ENCODE measurements around the gene CCDC66. TPM values are rescaled to one million over a fixed set of nuclear protein-coding genes. Genes with fewer than 3 reads are reported as not detected.
"Not testable (repeated sequence)": the region's sequence is repeated elsewhere in the genome, so short reads cannot be mapped to it uniquely, and the experiment has no call there.

CCDC66 gene
- 1 to 10 TPM; 4.0 to 7.8 (median 6.2) TPM for polyA plus RNA-seq

DNA sequence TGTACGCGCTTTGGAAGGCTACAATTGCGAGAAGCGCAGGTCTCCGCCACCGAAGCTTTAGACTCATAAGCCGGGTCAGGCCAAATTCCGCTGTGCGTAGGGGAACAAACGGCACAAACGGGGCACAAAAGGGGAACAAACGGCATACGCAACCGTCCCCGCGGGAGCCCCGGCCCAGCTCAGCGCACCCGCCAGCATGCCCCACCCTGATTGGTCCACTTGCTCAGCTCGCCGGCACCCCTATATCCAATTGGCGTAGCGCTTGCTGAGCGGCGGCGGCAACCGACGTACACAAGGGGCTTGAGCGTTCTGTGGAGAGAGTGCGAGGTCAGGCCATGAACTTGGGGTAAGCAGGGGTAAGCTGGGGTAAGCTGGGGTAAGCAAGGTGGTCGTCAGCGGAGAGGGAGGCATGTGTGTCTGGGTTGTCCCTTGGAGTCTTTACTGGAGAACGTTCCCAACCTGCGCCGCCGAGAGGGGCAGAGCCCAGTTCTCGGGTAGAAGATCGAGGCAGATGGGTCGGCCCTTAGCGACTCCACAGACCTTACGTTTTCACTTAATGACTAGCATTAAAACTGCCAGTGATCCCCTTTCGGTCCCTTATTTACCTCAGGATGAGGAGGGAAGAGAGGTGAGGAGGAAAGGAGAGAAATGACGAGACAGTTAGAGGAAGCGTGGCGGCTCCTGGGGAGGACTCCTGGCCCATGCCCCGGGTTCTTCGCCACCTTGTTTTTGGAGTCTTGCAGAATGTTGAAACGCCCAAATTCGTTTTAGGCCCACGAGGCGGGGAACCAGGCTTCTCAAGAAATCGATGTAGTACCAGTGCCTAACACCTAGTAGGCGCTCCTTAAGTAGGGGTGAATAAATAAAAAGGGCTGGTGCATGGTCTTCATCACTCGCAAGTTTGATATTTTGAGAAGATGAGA is at the start of gene CCDC66:
Gene CCDC66 (plus strand): TSS at position 268 of the 923 bp plus-strand sequence. CDS start 68 bp downstream, at position 336.
- 0 to 1% (median 0%) methylated on average over 52 to 54 of the region's 54 CpGs for WGBS, 3 donors
- peak within 1 kb of the TSS; percentile 17 for H3K27ac ChIP-seq (ENCODE audit: low read depth, low read length)

DNA sequence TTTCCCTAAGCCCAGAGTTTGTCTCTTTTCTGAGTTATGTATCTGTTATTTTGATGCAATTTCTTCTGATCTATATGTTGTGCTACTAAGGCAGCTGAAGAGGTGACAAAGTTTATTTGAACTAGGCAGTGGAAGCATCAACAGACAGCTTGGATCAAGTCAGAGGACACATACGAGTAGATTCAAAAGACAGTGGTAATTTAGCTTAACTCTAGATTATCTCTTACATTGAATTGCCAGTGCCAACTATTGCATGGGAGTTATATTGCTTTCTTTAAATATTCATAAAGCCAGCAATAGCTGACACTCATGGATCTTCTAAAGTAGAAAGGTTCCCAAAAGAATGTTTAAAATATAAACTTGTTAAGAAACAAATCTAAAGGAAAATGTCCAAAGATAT is 37.3 kb upstream of the CCDC66 start:
- H3K27ac ChIP-seq (ENCODE audit: low read depth, low read length): no peak overlapping the region
- 42 to 59% (median 57%) methylated on average over 1 of the region's 1 CpG for WGBS, 3 donors

DNA sequence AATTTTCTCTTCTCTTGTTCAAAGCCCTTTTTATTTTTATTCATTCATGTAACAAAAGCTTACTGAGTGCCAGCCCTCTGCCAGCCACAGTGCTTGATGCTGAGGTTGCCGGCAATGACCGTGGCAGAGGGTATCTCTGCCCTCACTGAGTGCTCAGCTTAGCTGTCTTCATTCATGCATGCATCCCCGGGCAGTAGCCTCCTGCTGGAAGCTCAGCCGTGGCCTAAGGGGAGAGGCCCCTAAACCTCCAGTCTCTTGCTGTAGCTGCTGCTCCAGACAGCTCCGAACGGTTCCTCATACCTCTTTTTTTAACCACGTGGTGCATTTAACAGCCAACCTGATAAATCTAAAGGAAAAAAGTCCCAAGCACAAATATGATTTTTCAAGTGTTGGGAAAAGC is 34.6 kb upstream of the CCDC66 start:
- H3K27ac ChIP-seq (ENCODE audit: low read depth, low read length): no peak overlapping the region
- 48 to 55% (median 48%) methylated on average over 7 of the region's 7 CpGs for WGBS, 3 donors

DNA sequence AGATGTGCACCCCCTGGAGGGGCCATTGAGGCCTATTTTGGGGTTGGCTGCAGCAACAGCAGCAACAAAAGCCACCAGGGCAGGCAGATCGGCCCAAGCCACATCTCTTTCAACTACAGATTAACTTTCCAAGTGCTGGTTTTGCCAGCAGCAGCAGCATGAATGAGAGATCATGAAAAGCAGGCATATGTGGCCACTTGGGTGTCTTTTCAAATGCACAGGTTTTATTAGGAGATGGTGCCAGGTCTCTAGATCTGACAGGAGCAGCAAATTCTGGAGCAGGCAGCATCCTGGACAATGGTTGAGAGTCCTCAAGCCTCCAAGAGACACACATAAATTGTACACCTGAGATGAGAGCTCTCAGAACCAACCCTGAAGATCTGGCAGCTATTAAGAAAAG is 31.7 kb upstream of the CCDC66 start:
- 36 to 65% (median 52%) methylated on average over 1 of the region's 1 CpG for WGBS, 3 donors
- no peak overlapping the region for H3K27ac ChIP-seq (ENCODE audit: low read depth, low read length)

DNA sequence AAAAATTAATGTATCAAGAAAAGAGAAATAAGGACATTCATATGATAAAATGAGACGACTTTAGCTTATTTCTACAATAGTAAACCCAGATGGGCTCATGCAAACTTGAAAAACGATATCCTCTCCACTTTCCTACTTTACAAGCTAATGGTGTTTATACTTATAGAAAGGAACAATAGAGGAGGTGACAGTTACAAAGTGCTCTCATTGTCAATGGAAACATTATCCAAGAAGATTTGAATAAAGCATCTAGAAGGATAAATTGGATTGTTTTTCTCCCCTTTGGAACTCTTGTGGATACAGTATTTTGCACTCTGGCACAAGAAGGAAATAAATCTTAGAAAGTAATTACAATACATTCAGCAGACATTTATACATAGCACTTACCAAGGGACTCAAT is 20.2 kb upstream of the CCDC66 start:
- no peak overlapping the region for H3K27ac ChIP-seq (ENCODE audit: low read depth, low read length)
- 35 to 50% (median 45%) methylated on average over 2 of the region's 2 CpGs for WGBS, 3 donors

DNA sequence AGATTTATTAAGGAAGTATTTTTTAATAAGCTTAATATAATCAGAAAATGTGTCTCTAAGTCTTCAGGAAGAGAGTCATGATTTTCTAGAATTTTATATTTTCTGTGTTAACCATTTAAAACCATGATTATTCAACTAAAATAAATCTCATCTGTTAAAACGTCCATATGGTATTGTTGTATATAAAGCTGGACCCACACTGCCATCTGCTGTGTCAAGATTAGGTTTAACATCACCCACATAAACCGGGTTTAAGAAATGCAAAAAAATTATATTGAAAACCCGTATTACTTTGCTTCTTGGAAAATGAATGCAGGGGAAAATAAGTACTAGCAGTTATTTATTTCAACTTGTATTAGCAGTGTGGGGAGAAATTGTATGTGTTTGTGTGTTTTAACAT is 9.5 kb upstream of the CCDC66 start:
- no peak overlapping the region for H3K27ac ChIP-seq (ENCODE audit: low read depth, low read length)
- WGBS, 3 donors: 21 to 40% (median 26%) methylated on average over 3 of the region's 3 CpGs

DNA sequence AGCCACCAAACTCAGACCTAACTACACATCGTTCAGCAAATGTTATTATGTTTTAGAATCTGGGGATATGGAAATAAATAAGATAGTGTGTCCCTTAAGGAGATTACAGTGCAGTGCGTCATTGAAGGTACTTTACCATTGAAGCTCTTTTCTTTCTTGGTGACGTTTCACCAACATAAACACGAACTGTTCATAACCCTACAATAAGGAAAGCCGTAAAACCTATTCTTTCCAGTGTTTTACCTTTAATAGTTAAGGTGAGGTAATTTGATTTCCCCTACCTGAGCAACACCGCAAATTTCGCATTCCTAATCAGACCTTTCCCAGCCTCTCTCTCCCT is 826 bp downstream of the CCDC66 start:
- H3K27ac ChIP-seq (ENCODE audit: low read depth, low read length): no peak overlapping the region
- 9 to 28% (median 21%) methylated on average over 7 of the region's 7 CpGs for WGBS, 3 donors

DNA sequence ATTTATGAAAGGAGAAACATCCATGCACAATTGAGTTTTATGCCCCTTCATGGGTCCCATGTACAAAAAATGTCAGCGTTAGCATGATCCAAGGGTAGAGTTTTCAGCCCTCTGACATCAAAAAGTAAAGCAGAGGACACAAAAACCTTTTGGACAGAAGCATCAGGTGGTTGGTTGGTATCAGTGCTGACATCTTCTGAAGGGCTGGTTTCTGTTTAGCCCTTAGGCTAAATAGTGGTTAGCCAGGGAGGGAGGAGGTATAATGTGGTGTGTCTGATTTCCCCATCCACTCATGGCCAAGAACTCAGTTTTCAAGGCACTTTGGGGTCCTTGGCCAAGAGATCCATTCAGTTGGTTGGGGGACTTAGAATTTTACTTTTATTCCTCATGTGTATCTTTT is 16.5 kb downstream of the CCDC66 start:
- H3K27ac ChIP-seq (ENCODE audit: low read depth, low read length): no peak overlapping the region
- WGBS, 3 donors: 96 to 100% (median 100%) methylated on average over 1 of the region's 1 CpG

DNA sequence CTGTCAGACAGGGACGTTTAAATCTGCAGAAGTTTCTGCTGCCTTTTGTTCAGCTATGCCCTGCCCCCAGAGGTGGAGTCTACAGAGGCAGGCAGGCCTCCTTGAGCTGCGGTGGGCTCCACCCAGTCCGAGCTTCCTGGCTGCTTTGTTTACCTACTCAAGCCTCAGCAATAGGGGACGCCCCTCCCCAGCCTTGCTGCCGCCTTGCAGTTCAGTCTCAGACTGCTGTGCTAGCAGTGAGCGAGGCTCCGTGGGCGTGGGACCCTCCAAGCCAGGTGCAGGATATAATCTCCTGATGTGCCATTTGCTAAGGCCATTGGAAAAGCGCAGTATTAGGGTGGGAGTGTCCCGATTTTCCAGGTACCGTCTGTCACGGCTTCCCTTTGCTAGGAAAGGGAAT is 25.0 kb downstream of the CCDC66 start:
- WGBS, 3 donors: 97 to 100% (median 100%) methylated on average over 9 to 12 of the region's 12 CpGs

DNA sequence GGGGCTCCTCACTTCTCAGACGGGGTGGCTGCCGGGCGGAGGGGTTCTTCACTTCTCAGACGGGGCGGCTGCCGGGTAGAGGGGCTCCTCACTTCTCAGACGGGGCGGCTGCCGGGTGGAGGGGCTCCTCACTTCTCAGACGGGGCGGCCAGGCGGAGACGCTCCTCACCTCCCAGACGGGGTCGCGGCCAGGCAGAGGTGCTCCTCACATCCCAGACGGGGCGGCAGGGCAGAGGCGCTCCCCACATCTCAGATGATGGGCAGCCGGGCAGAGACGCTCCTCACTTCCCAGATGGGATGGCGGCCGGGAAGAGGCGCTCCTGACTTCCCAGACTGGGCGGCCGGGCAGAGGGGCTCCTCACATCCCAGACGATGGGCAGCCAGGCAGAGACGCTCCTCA is 27.3 kb downstream of the CCDC66 start:
- whole genome bisulfite sequencing, 3 donors: 91 to 97% (median 94%) methylated on average over 16 to 28 of the region's 28 CpGs

More for the DNA sequence above, 25.0 kb downstream of the CCDC66 start:
- not testable (repeated sequence) for H3K27ac ChIP-seq (ENCODE audit: low read depth, low read length)

DNA sequence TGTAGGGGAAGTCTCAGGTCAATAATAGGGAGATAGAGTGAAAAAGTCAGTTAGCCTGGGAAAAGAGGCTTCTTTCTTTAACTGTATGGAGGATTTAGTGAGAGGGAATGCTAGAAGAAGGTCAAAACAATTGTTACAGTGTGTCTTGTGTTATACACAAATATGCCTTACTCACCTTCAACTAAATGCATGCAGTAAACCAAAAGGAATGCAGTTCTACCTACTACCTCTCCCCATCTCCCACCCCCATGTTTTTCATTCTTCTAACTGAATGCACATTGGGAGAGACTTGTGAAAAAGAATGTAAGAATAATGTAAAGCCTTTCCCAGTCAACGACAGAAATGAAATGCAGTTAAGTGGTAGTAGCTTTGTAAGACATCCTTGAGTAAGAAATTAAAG is 33.8 kb downstream of the CCDC66 start:
- 48 to 55% (median 52%) methylated on average over 1 of the region's 1 CpG for WGBS, 3 donors
- H3K27ac ChIP-seq (ENCODE audit: low read depth, low read length): no peak overlapping the region

More for the DNA sequence above, 27.3 kb downstream of the CCDC66 start:
- H3K27ac ChIP-seq (ENCODE audit: low read depth, low read length): not testable (repeated sequence)

DNA sequence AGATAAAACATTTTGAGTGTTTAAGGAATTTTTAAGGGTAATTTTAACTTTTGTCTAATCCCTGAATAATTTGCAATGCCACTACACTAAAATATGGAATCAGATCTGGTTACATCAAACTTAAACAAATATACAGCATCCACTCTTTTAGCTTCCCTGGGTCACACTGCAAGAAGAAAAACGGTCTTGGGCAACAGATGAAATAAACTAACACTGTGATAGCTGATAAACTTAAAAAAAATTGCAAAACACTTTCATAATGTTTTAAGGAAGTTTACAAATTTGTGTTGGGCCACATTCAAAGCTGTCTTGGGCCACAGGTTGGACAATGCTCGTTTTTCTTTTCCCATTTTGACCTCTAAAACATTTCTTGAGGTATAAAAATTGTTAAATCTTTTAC is 34.3 kb downstream of the CCDC66 start:
- WGBS, 3 donors: 27 to 40% (median 28%) methylated on average over 2 of the region's 2 CpGs
- no peak overlapping the region for H3K27ac ChIP-seq (ENCODE audit: low read depth, low read length)

DNA sequence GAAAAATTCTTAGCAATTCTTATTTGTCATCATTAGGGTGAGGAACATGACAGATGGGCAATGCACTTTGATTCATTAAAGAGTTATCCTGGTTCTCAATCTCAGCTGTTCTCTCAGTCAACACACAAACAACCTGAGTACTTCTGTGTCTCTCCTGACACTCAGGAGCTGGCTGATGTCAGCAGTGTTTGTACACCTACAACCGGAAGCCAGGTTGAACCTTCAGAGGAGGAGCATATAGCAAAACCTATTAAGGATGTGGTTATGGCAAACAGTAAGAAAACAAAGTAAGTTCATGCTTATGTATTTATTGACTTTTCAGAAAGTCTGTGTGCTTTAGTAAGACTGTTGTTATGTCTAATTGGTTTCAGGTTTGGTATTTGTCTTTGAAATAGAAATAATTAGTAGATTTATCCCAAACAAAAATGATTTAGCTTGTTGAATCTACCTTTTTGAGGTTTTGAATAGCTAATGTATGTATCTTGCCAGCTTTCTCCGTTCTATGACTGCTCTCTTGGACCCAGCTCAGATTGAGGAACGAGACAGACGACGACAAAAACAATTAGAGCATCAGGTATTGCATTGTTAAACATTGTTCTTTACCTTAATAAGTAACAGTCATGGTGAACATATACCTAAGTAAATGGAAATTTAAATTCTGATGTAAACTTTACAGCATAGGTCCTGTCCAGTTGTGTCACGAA is 36.6 kb downstream of the CCDC66 start:
- 77 to 94% (median 83%) methylated on average over 6 of the region's 6 CpGs for WGBS, 3 donors

DNA sequence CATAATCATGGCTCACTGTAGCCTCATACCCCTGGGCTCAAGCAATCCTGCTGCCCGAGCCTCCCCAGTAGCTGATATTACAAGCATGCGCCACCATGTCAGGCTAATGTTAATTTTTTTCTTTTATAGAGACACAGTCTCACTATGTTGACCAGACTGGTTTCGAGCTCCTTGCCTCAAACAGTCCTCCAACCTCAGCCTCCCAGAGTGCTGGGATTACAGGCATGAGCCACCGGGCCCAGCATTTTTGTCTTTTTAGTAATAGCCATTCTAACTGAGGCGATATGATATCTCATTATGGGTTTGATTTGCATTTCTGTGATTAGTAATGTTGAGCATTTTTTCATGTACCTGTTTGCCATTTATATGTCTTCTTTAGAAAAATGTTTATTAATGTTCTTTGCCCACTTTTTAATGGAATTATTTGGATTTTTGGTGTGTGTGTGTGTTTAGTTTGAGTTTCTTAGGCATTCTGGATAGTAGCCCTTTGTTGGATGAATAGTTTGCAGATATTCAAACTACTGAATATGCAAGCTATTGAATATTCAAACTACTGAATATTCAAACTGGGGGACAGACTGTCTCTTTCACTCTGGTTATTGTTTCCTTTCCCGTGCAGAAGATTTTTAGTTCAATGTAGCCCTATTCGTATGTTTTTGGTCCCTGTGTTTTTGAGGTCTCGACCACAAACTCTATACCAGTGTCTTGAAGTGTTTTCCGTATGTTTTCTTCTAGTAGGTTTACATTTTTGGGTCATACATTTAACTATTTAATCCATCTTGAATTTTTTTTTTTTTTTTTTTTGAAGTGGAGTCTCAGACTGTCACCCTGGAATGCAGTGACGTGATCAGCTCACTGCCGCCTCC is 39.2 kb downstream of the CCDC66 start:
- WGBS, 3 donors: 87 to 96% (median 90%) methylated on average over 11 of the region's 11 CpGs

More for the DNA sequence above, 36.6 kb downstream of the CCDC66 start:
- no peak overlapping the region for H3K27ac ChIP-seq (ENCODE audit: low read depth, low read length)

DNA sequence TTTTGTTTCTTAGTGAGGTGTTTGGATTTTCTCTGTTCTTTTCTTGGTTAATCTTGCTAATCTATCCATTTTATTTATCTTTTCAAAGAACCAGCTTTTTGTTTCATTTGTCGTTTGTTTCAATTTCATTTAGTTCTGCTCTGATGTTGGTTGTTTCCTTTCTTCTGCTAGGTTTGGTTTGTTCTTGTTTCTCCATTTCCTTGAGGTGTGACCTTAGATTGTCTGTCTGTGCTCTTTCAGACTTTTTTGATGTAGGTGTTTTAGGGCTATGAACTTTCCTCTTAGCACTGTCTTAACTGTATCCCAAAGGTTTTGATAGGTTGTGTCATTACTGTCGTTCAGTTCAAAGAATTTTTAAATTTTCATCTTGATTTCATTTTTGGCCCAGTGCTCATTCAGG is 51.5 kb downstream of the CCDC66 start:
- H3K27ac ChIP-seq (ENCODE audit: low read depth, low read length): not testable (repeated sequence)
- WGBS, 3 donors: 83 to 97% (median 91%) methylated on average over 1 to 2 of the region's 2 CpGs

More for the DNA sequence above, 39.2 kb downstream of the CCDC66 start:
- no peak overlapping the region for H3K27ac ChIP-seq (ENCODE audit: low read depth, low read length)

DNA sequence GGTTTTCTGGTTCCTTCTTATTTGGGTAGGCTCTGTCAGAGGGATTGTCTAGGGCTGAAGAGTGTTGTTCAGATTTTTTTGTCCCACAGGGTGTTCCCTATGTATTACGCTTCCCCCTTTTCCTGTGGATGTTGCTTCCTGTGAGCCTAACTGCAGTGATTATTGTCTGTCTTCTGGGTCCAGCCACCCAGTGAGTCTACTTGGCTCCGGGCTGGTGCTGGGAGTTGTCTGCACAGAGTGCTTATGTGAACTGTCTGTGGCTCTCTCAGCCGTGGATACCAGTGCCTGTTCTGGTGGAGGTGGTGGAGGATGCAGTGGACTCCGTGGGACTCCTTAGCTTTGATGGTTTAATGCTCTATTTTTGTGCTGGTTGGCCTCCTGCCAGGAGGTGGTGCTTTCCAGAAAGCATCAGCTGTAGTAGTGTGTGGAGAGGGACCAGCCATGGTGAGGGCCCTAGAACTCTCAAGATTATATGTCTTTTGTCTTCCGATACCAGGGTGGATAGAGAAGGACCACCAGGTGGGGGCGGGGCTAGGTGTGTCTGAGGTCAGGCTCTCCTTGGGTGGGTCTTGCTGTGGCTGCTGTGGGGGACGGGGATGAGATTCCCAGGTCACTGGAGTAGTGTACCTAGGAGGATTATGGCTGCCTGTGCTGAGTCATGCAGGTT is 53.8 kb downstream of the CCDC66 start:
- WGBS, 3 donors: 82 to 86% (median 83%) methylated on average over 7 of the region's 7 CpGs
- no peak overlapping the region for H3K27ac ChIP-seq (ENCODE audit: low read depth, low read length)

DNA sequence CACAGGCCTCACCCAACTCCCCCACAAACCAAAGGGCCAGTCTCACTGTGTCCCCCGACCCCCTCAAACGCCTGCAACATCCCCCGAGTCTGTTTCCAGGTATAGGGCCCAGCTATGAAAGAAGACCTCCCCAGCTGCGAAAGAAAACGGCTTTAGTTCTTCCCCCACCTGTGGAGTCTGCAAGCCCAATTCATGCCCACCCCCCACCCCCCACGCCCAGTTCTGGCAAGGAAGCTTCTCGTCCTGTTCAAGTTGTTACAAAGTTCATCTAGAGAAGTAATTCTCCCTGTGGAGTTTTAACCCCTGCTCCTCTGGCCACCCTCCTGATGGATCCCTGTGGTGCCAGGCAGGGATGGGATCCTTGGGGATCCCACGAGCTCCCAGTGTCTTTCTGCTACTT is 54.4 kb downstream of the CCDC66 start:
- WGBS, 3 donors: 65 to 94% (median 83%) methylated on average over 7 to 8 of the region's 8 CpGs
- H3K27ac ChIP-seq (ENCODE audit: low read depth, low read length): no peak overlapping the region

DNA sequence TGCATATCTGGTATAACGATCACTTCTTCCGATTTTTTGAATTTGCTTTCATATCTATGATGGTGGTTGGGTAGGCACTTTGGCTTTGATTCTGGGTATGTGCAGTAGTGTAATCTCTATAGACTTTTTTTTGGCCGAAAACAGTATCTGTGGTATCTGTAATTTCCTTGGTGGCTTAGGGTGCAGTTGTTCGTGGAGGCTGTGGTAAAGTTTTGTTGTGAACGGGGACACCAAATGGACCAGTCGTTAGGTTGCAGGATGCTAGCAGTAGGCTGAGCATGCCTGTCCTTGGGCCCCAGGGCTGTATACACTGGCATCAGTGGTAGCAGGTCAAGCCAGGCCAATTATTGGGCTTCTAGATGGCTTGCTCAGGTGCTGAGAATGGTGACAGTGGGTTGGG is 55.2 kb downstream of the CCDC66 start:
- WGBS, 3 donors: 86 to 96% (median 95%) methylated on average over 6 of the region's 6 CpGs
- H3K27ac ChIP-seq (ENCODE audit: low read depth, low read length): no peak overlapping the region
